GM12801 (cell line): ENCODE data around the gene LRRC4.

ENCODE experiments used
- CTCF ChIP-seq: IDR thresholded peaks from one replicate; pipeline ENCODE4 v1.5.1; 2011; ENCODE audit warnings: control low read depth; ENCODE audit not compliant: insufficient read length; ENCODE audit errors: extremely low read depth

LRRC4 gene

GRCh38 chr7:128029405-128029995 lies 1.7 kb downstream of the LRRC4 start:
- TF ChIP-seq CTCF: no peak

GRCh38 chr7:128027485-128027980 lies 3.7 kb downstream of the LRRC4 start:
- no peak for TF ChIP-seq CTCF

- TF ChIP-seq CTCF: no peak
These were observed 4.7 kb downstream of the LRRC4 start for GRCh38 chr7:128026551-128026950.

- no peak for TF ChIP-seq CTCF
These were observed 5.4 kb downstream of the LRRC4 start for GRCh38 chr7:128025819-128026218.

GRCh38 chr7:128025380-128025779 lies 5.9 kb downstream of the LRRC4 start:
- TF ChIP-seq CTCF: no peak

GRCh38 chr7:128024151-128024550 lies 7.1 kb downstream of the LRRC4 start:
- TF ChIP-seq CTCF: no peak

GRCh38 chr7:128022631-128023532 lies 8.4 kb downstream of the LRRC4 start:
- no peak for TF ChIP-seq CTCF
